HepG2 (cell line): ENCODE measurements around the gene NHSL1. TPM values are rescaled to one million over a fixed set of nuclear protein-coding genes. Genes with fewer than 3 reads are reported as not detected.

Experiments
- ARNT ChIP-seq: fragments of 450-650 bp; IDR thresholded peaks from 2 replicates; pipeline ENCODE4 v1.6.1; 2017
- CREB1 ChIP-seq, 2 experiments: fragments of 450-650 bp in 1 of 2; IDR thresholded peaks; 2 replicates each; pipeline ENCODE4 v1.6.1; 2016 to 2017; ENCODE audit warnings: control low read depth in 1 of 2, mild to moderate bottlenecking in 1 of 2, missing compliant biosample characterization in 1 of 2, missing genetic modification characterization in 1 of 2
- DBP ChIP-seq: sonication (generic); formaldehyde crosslinking; IDR thresholded peaks from 2 replicates; pipeline ENCODE4 v1.4.0; 2020; ENCODE audit warnings: missing genetic modification reagents; ENCODE audit errors: not compliant biosample characterization
- ELF3 ChIP-seq: IDR thresholded peaks from 2 replicates; pipeline ENCODE4 v1.6.1; 2016; ENCODE audit warnings: missing genetic modification reagents, missing compliant biosample characterization
- ERF ChIP-seq: IDR thresholded peaks from 2 replicates; pipeline ENCODE4 v1.6.1; 2018; ENCODE audit warnings: missing biosample characterization, missing genetic modification reagents
- FLYWCH1 ChIP-seq: sonication (generic); formaldehyde crosslinking; IDR thresholded peaks from 2 replicates; pipeline ENCODE4 v1.8.1; 2023; ENCODE audit warnings: mild to moderate bottlenecking, missing genetic modification reagents
- GATAD1 ChIP-seq: IDR thresholded peaks from 2 replicates; pipeline ENCODE4 v1.6.1; 2016; ENCODE audit warnings: missing genetic modification reagents, missing compliant biosample characterization
- HCFC1 ChIP-seq: fragments of 150-350 bp; IDR thresholded peaks from 2 replicates; pipeline ENCODE4 v1.6.1; 2014; ENCODE audit warnings: low read depth, low read length
- HDAC2 ChIP-seq: sonication (generic); formaldehyde crosslinking; IDR thresholded peaks from 2 replicates; pipeline ENCODE4 v1.4.0; 2020; ENCODE audit warnings: missing genetic modification reagents
- KLF16 ChIP-seq, 2 experiments: sonication (generic) in 1 of 2; formaldehyde crosslinking in 1 of 2; IDR thresholded peaks; 2 replicates each; pipeline versions ENCODE4 v1.6.1 to v1.8.0; 2016 to 2023; ENCODE audit warnings: missing genetic modification reagents in 2 of 2, missing compliant biosample characterization in 1 of 2
- PAWR ChIP-seq: sonication (generic); formaldehyde crosslinking; IDR thresholded peaks from 2 replicates; pipeline ENCODE4 v1.4.0; 2020; ENCODE audit warnings: missing genetic modification reagents, mild to moderate bottlenecking, borderline replicate concordance
- PHF21A ChIP-seq: sonication (generic); formaldehyde crosslinking; IDR thresholded peaks from 2 replicates; pipeline ENCODE4 v1.5.0; 2020; ENCODE audit warnings: mild to moderate bottlenecking, missing genetic modification reagents
- PRPF4 ChIP-seq: fragments of 200-400 bp; formaldehyde crosslinking; IDR thresholded peaks from 2 replicates; pipeline ENCODE4 v1.6.1; 2016; ENCODE audit warnings: low read length, low read depth; ENCODE audit not compliant: poor library complexity, severe bottlenecking
- RBAK ChIP-seq: sonication (generic); formaldehyde crosslinking; IDR thresholded peaks from 2 replicates; pipeline ENCODE4 v1.5.1; 2020; ENCODE audit warnings: mild to moderate bottlenecking, missing genetic modification reagents
- RFX1 ChIP-seq: fragments of 450-650 bp; IDR thresholded peaks from 2 replicates; pipeline ENCODE4 v1.6.1; 2017
- RXRB ChIP-seq: IDR thresholded peaks from 2 replicates; pipeline ENCODE4 v1.6.1; 2016; ENCODE audit warnings: borderline replicate concordance, missing genetic modification reagents, missing compliant biosample characterization
- TBX2 ChIP-seq: sonication (generic); formaldehyde crosslinking; IDR thresholded peaks from 2 replicates; pipeline ENCODE4 v1.5.0; 2020; ENCODE audit warnings: missing genetic modification reagents, mild to moderate bottlenecking, borderline replicate concordance
- THAP11 ChIP-seq: IDR thresholded peaks from 2 replicates; pipeline ENCODE4 v1.6.1; 2016; ENCODE audit warnings: missing biosample characterization, missing genetic modification reagents
- XBP1 ChIP-seq: sonication (generic); formaldehyde crosslinking; IDR thresholded peaks from 2 replicates; pipeline ENCODE4 v1.5.0; 2020; ENCODE audit warnings: missing genetic modification reagents
- ZBTB20 ChIP-seq: sonication (generic); formaldehyde crosslinking; IDR thresholded peaks from 2 replicates; pipeline ENCODE4 v1.8.1; 2023; ENCODE audit warnings: missing genetic modification reagents, low read depth, mild to moderate bottlenecking, borderline replicate concordance
- ZNF136 ChIP-seq: sonication (generic); formaldehyde crosslinking; IDR thresholded peaks from 2 replicates; pipeline ENCODE4 v1.8.1; 2022; ENCODE audit warnings: low read depth, mild to moderate bottlenecking, moderate library complexity, missing genetic modification reagents
- ZNF33A ChIP-seq: sonication (generic); formaldehyde crosslinking; IDR thresholded peaks from 2 replicates; pipeline ENCODE4 v1.5.1; 2020; ENCODE audit warnings: missing genetic modification reagents, mild to moderate bottlenecking, moderate library complexity, borderline replicate concordance
- ZNF605 ChIP-seq: sonication (generic); formaldehyde crosslinking; IDR thresholded peaks from 2 replicates; pipeline ENCODE4 v1.8.0; 2022; ENCODE audit warnings: mild to moderate bottlenecking, missing genetic modification reagents
- ZNF766 ChIP-seq: sonication (generic); formaldehyde crosslinking; IDR thresholded peaks from 2 replicates; pipeline ENCODE4 v1.5.0; 2020; ENCODE audit warnings: missing genetic modification reagents, borderline replicate concordance
- ZNF773 ChIP-seq: sonication (generic); formaldehyde crosslinking; IDR thresholded peaks from 2 replicates; pipeline ENCODE4 v1.4.0; 2020; ENCODE audit warnings: missing genetic modification reagents, borderline replicate concordance
- ZNF792 ChIP-seq: IDR thresholded peaks from 2 replicates; pipeline ENCODE4 v1.6.1; 2016
- ZNF83 ChIP-seq: sonication (generic); formaldehyde crosslinking; IDR thresholded peaks from 2 replicates; pipeline ENCODE4 v1.4.0; 2020; ENCODE audit warnings: missing genetic modification reagents, mild to moderate bottlenecking, borderline replicate concordance
- ZNF883 ChIP-seq: sonication (generic); formaldehyde crosslinking; IDR thresholded peaks from 2 replicates; pipeline ENCODE4 v1.5.1; 2020; ENCODE audit warnings: mild to moderate bottlenecking, missing genetic modification reagents; ENCODE audit errors: not compliant biosample characterization
- polyA plus RNA-seq, 8 experiments: library from polyadenylated mRNA; depleted of rRNA in 3 of 8; stranded (reverse) in 7 of 8; unstranded in 1 of 8; fragments of >200 nt; fragmentation: Illumina TruSeq in 4 of 8; extraction: Trizol in 4 of 8; gene quantifications; 2 replicates each; pipeline versions ENCODE4 v1.2.1 to v1.2.3, GENCODE V29; 2011 to 2016; ENCODE audit warnings: low read depth in 4 of 8, missing spikeins in 1 of 8, mixed read lengths in 1 of 8; ENCODE audit not compliant: insufficient read depth in 1 of 8
- total RNA-seq, 5 experiments: library from RNA; depleted of rRNA; stranded (reverse); fragments of >200 nt; fragmentation: Illumina TruSeq; extraction: Trizol; gene quantifications; 2 replicates each; pipeline ENCODE4 v1.2.3, GENCODE V29; 2016; ENCODE audit warnings: low read depth in 1 of 5
- TF ChIP-seq, protein P1 (sequence below): sonication (generic); formaldehyde crosslinking; IDR thresholded peaks from 2 replicates; pipeline ENCODE4 v1.5.0; 2020; ENCODE audit warnings: missing genetic modification reagents, mild to moderate bottlenecking, borderline replicate concordance
- TF ChIP-seq, protein P2 (sequence below): sonication (generic); formaldehyde crosslinking; IDR thresholded peaks from 2 replicates; pipeline ENCODE4 v1.4.0; 2020; ENCODE audit warnings: missing genetic modification reagents

The NHSL1 gene
- total and polyA plus RNA-seq, 2 of the 13 experiments (the other 11 are each of a cell fraction or from before 2014, with no cell fraction given): 24.9 to 53.6 TPM

GRCh38 chr6:138546733-138547185 is 47.5 kb upstream of the NHSL1 start (continued):
- TF ChIP-seq KLF16 (CRISPR knock-in tag; IDR thresholded peaks at IDR 0.05) (no peak), PAWR (no peak), ERF (CRISPR knock-in tag) (peak; percentile 72), ZNF33A (CRISPR knock-in tag) (no peak), ZNF83 (no peak), ZNF605 (CRISPR knock-in tag) (no peak), HCFC1 (no peak), ZNF136 (CRISPR knock-in tag) (no peak), DBP (CRISPR knock-in tag) (no peak), ZBTB20 (CRISPR knock-in tag) (0 out of 2 replicates have a peak, but pooled peaks have one; percentile 16), ZNF773 (CRISPR knock-in tag) (no peak), ARNT (no peak), ELF3 (CRISPR knock-in tag) (peak; percentile 62; the same call in 1 of the 2 replicates), HDAC2 (CRISPR knock-in tag) (peak; percentile 73), RXRB (CRISPR knock-in tag) (peak; percentile 48), TBX2 (CRISPR knock-in tag) (peak; percentile 58; the same call in 1 of the 2 replicates), XBP1 (CRISPR knock-in tag) (no peak), FLYWCH1 (CRISPR knock-in tag) (no peak), GATAD1 (peak; percentile 2; the same call in 1 of the 2 replicates), PHF21A (no peak), RBAK (CRISPR knock-in tag) (no peak), PRPF4 (no peak), THAP11 (CRISPR knock-in tag) (0 out of 2 replicates have a peak, but pooled peaks have one; percentile 18), ZNF792 (0 out of 2 replicates have a peak, but pooled peaks have one; percentile 62), RFX1 (no peak), ZNF883 (no peak), ZNF766 (no peak), CREB1 (IDR thresholded peaks at IDR 0.05) (no peak), CREB1 (CRISPR knock-in tag; IDR thresholded peaks at IDR 0.05) (no peak; the same call in 1 of the 2 replicates)
- TF ChIP-seq, protein P1, sequence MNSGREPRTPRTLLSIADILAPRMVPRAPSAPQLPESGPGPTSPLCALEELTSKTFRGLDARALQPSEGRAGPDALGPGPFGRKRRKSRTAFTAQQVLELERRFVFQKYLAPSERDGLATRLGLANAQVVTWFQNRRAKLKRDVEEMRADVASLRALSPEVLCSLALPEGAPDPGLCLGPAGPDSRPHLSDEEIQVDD: no peak
- TF ChIP-seq, protein P2, sequence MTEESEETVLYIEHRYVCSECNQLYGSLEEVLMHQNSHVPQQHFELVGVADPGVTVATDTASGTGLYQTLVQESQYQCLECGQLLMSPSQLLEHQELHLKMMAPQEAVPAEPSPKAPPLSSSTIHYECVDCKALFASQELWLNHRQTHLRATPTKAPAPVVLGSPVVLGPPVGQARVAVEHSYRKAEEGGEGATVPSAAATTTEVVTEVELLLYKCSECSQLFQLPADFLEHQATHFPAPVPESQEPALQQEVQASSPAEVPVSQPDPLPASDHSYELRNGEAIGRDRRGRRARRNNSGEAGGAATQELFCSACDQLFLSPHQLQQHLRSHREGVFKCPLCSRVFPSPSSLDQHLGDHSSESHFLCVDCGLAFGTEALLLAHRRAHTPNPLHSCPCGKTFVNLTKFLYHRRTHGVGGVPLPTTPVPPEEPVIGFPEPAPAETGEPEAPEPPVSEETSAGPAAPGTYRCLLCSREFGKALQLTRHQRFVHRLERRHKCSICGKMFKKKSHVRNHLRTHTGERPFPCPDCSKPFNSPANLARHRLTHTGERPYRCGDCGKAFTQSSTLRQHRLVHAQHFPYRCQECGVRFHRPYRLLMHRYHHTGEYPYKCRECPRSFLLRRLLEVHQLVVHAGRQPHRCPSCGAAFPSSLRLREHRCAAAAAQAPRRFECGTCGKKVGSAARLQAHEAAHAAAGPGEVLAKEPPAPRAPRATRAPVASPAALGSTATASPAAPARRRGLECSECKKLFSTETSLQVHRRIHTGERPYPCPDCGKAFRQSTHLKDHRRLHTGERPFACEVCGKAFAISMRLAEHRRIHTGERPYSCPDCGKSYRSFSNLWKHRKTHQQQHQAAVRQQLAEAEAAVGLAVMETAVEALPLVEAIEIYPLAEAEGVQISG (CRISPR knock-in tag): no peak
